Endothelial cell of umbilical vein (primary cell): ENCODE data around the gene LILRB3. TPM values are rescaled to one million over a fixed set of nuclear protein-coding genes. Genes with fewer than 3 reads are reported as not detected.

Experiments
- BruUV-seq: library from RNA; stranded (reverse); fragments of 400-500 nt; replicated peaks from 2 replicates; lab custom pipeline; 2021; lab: Mats Ljungman, UMichigan
- CTCF ChIA-PET: fragments of 300-600, 350-600 bp; sonication (Branson Sonifier 250); formaldehyde crosslinking; loops from one replicate; lab custom pipeline; 2021; ENCODE audit warnings: antibody characterized with exemption, inconsistent platforms; lab: Charles Lee
- POLR2A ChIA-PET: fragments of 300-600, 350-600 bp; sonication (Branson Sonifier 250); formaldehyde crosslinking; loops from one replicate; lab custom pipeline; 2021; ENCODE audit warnings: antibody characterized with exemption, inconsistent platforms; lab: Charles Lee
- DNase-seq: peaks from one replicate; pipeline ENCODE4 v3.0.0-alpha.2; 2011; ENCODE audit warnings: low read depth, low spot score
- FAIRE-seq: peaks from 2 replicates; lab custom pipeline; 2011; peaks lifted over from hg19 to GRCh38; lab: Jason Lieb, UNC
- H2AFZ ChIP-seq: 2 replicates; pipeline ENCODE4 v1.6.0; 2012; ENCODE audit warnings: low read depth, low read length, control low read depth, inconsistent platforms
- H3K27ac ChIP-seq: 2 replicates; pipeline ENCODE4 v1.5.1; 2011; ENCODE audit warnings: low read depth, mild to moderate bottlenecking, control low read depth, low read length, moderate library complexity; ENCODE audit not compliant: insufficient read depth
- H3K27me3 ChIP-seq, 2 experiments: 2 replicates each; pipeline versions ENCODE4 v1.6.0 to v1.6.1; 2011; ENCODE audit warnings: low read length in 2 of 2, mixed read lengths in 1 of 2; ENCODE audit not compliant: control insufficient read depth in 2 of 2, insufficient read depth in 2 of 2
- H3K36me3 ChIP-seq, 2 experiments: 2 replicates in 1 of 2; 3 replicates in 1 of 2; pipeline ENCODE4 v1.5.1; 2011; ENCODE audit warnings: low read length in 2 of 2, mild to moderate bottlenecking in 1 of 2, moderate library complexity in 1 of 2; ENCODE audit not compliant: control insufficient read depth in 2 of 2, insufficient read depth in 2 of 2; ENCODE audit errors: extremely low read depth in 1 of 2
- H3K4me1 ChIP-seq: 3 replicates; pipeline ENCODE4 v1.5.1; 2011; ENCODE audit warnings: mild to moderate bottlenecking, low read length; ENCODE audit not compliant: control insufficient read depth, insufficient read depth; ENCODE audit errors: extremely low read depth
- H3K4me2 ChIP-seq: 2 replicates; pipeline ENCODE4 v1.6.1; 2011; ENCODE audit warnings: low read length, control low read depth, mixed read lengths; ENCODE audit not compliant: insufficient read depth
- H3K4me3 ChIP-seq, 3 experiments: fragments of 200-600 bp in 1 of 3; sonication (generic), shearing (Covaris generic) in 1 of 3; replicated peaks in 1 of 3; 2 replicates each; pipeline ENCODE4 v1.5.1; 2011 to 2016; ENCODE audit warnings: control low read depth in 3 of 3, low read length in 3 of 3, mild to moderate bottlenecking in 2 of 3, inconsistent platforms in 1 of 3, low read depth in 1 of 3, moderate library complexity in 1 of 3; ENCODE audit not compliant: insufficient read depth in 1 of 3
- H3K79me2 ChIP-seq: 2 replicates; pipeline ENCODE4 v1.6.0; 2012; ENCODE audit warnings: low read length, inconsistent platforms; ENCODE audit not compliant: control insufficient read depth, insufficient read depth
- H3K9ac ChIP-seq: replicated peaks from 2 replicates; pipeline ENCODE3; 2011; ENCODE audit warnings: low read length, control low read depth; ENCODE audit not compliant: insufficient read depth; ENCODE audit errors: extremely low read depth
- H3K9me1 ChIP-seq: replicated peaks from 3 replicates; pipeline ENCODE4 v1.6.0; 2011; ENCODE audit warnings: mild to moderate bottlenecking, low read length; ENCODE audit not compliant: control insufficient read depth, insufficient read depth; ENCODE audit errors: extremely low read depth
- H3K9me3 ChIP-seq: replicated peaks from 2 replicates; pipeline ENCODE4 v1.5.1; 2012; ENCODE audit warnings: low read length, inconsistent platforms; ENCODE audit not compliant: control insufficient read depth, insufficient read depth
- H4K20me1 ChIP-seq: replicated peaks from 2 replicates; pipeline ENCODE3; 2011; ENCODE audit warnings: mild to moderate bottlenecking, low read length; ENCODE audit not compliant: control insufficient read depth, insufficient read depth; ENCODE audit errors: extremely low read depth
- EZH2 ChIP-seq: IDR thresholded peaks from 2 replicates; pipeline ENCODE4 v1.6.1; 2012; ENCODE audit warnings: borderline replicate concordance, low read depth, mild to moderate bottlenecking, moderate library complexity, low read length, inconsistent platforms; ENCODE audit not compliant: severe bottlenecking
- FOS ChIP-seq: IDR thresholded peaks from 2 replicates; pipeline ENCODE4 v1.6.1; 2011; ENCODE audit warnings: mild to moderate bottlenecking, low read length, moderate library complexity, borderline replicate concordance; ENCODE audit not compliant: insufficient read depth
- GATA2 ChIP-seq: IDR thresholded peaks from 2 replicates; pipeline ENCODE4 v1.7.0; 2011; ENCODE audit warnings: low read depth, mild to moderate bottlenecking, moderate library complexity, mixed read lengths, low read length; ENCODE audit not compliant: insufficient read length, insufficient read depth
- JUN ChIP-seq: IDR thresholded peaks from 2 replicates; pipeline ENCODE4 v1.6.1; 2011; ENCODE audit warnings: borderline replicate concordance, low read depth; ENCODE audit not compliant: insufficient read length, insufficient read depth
- MYC ChIP-seq: IDR thresholded peaks from one replicate; pipeline ENCODE4 v1.6.1; 2011; ENCODE audit warnings: mild to moderate bottlenecking, low read depth, low read length
- POLR2A ChIP-seq: IDR thresholded peaks from 2 replicates; pipeline ENCODE4 v1.6.1; 2012; ENCODE audit warnings: low read depth, mild to moderate bottlenecking, control low read depth, low read length
- POLR2AphosphoS5 ChIP-seq: IDR thresholded peaks from 2 replicates; pipeline ENCODE4 v1.6.1; 2012; ENCODE audit warnings: low read depth, mild to moderate bottlenecking, control low read depth, low read length, moderate library complexity; ENCODE audit not compliant: insufficient read depth
- dilution Hi-C: fragments of 300-500 bp; cut with MboI; formaldehyde crosslinking; loops from one replicate; pipeline ENCODE4 v1.15.0; 2019; ENCODE audit warnings: low sequenced_read_pairs; ENCODE audit not compliant: extremely low pct_ligation_motif_present
- intact Hi-C: fragments of 100-400 bp; cut with micrococcal nuclease; formaldehyde crosslinking; loops from one replicate; pipeline ENCODE4 v1.10.0; 2022
- polyA plus RNA-seq, 4 experiments: library from polyadenylated mRNA; depleted of rRNA in 3 of 4; stranded (reverse) in 3 of 4; unstranded in 1 of 4; fragments of >200 nt; gene quantifications; 2 replicates each; pipeline versions ENCODE4 v1.2.1 to v1.2.3, GENCODE V29; 2011 to 2012; ENCODE audit warnings: missing spikeins in 1 of 4
- total RNA-seq: library from RNA; stranded (reverse); gene quantifications from 2 replicates; pipeline ENCODE4 v1.2.3, GENCODE V29; 2021
- TF ChIP-seq, protein P1 (sequence below), 2 donors: IDR thresholded peaks; 1 replicate in 1 of 2; 2 replicates in 1 of 2; pipeline ENCODE4 v1.5.1; 2011; ENCODE audit warnings: low read length in 2 of 2, mild to moderate bottlenecking in 2 of 2, moderate library complexity in 2 of 2, control low read depth in 1 of 2, inconsistent platforms in 1 of 2, low read depth in 1 of 2; ENCODE audit not compliant: insufficient read depth in 1 of 2; ENCODE audit errors: extremely low read depth in 1 of 2
- TF ChIP-seq, protein P2 (sequence below): IDR thresholded peaks from 2 replicates; pipeline ENCODE4 v1.6.1; 2011; ENCODE audit not compliant: insufficient read depth, insufficient read length

LILRB3 gene
- total and polyA plus RNA-seq, 2 donors (not counting 3 experiments of a cell fraction or from before 2014, with no cell fraction given): not detected

DNA sequence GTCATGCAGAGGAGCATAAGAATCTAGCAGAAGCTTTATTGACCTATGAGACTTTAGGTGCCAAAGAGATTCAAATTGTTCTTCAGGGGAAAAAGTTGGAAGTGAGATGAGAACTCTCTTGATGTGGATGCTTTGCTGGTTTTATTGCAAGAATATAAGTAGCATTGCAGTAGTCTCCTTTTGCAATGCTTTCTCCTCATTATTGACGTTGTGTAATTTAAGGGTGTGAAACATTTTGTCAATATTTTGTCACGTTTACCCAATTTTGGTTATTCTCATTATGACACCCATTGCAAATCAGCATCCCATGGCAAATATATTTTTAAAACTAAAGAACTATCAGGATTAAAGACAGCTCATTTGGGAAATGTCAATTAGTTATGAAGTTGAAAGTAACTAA lies 46.1 kb upstream of the LILRB3 start:
- dilution Hi-C loops: no loop called here

More for the DNA sequence above, 46.1 kb upstream of the LILRB3 start:
- no peaks in the 10 kb centered on the region for H3K36me3 ChIP-seq
- TF ChIP-seq POLR2A (no peak), MYC (no peak), GATA2 (no peak), POLR2AphosphoS5 (no peak), EZH2 (no peak), JUN (no peak), FOS (no peak)
- TF ChIP-seq, protein P1, sequence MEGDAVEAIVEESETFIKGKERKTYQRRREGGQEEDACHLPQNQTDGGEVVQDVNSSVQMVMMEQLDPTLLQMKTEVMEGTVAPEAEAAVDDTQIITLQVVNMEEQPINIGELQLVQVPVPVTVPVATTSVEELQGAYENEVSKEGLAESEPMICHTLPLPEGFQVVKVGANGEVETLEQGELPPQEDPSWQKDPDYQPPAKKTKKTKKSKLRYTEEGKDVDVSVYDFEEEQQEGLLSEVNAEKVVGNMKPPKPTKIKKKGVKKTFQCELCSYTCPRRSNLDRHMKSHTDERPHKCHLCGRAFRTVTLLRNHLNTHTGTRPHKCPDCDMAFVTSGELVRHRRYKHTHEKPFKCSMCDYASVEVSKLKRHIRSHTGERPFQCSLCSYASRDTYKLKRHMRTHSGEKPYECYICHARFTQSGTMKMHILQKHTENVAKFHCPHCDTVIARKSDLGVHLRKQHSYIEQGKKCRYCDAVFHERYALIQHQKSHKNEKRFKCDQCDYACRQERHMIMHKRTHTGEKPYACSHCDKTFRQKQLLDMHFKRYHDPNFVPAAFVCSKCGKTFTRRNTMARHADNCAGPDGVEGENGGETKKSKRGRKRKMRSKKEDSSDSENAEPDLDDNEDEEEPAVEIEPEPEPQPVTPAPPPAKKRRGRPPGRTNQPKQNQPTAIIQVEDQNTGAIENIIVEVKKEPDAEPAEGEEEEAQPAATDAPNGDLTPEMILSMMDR (IDR thresholded peaks at IDR 0.05; ENCODE audit: extremely low read depth in 1 of 2, insufficient read depth in 1 of 2, low read depth in 1 of 2, low read length in 2 of 2): no peak
- TF ChIP-seq, protein P2, sequence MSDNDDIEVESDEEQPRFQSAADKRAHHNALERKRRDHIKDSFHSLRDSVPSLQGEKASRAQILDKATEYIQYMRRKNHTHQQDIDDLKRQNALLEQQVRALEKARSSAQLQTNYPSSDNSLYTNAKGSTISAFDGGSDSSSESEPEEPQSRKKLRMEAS: no peak
- intact Hi-C loops: no loop called here
- BruUV-seq: no TSS peak
- no peak overlapping the region for H2AFZ ChIP-seq
- H4K20me1 ChIP-seq: no peaks in the 10 kb centered on the region
- no peak overlapping the region for H3K9ac ChIP-seq
- H3K4me1 ChIP-seq: no peaks in the 10 kb centered on the region
- H3K9me3 ChIP-seq: no peaks in the 10 kb centered on the region
- CTCF ChIA-PET: no interaction called here
- peaks cover 6 to 9% of the 10 kb centered on the region in 2 experiments for H3K27me3 ChIP-seq
- no peaks in the 10 kb centered on the region for H3K9me1 ChIP-seq
- no peaks in the 10 kb centered on the region for H3K79me2 ChIP-seq
- H3K4me3 ChIP-seq: no peak overlapping the region
- no peak overlapping the region for H3K27ac ChIP-seq
- POLR2A ChIA-PET: no interaction called here
- peak; percentile 8 for FAIRE-seq
- no peak overlapping the region for H3K4me2 ChIP-seq
- no peak for DNase-seq
